ENCODE measurements around the gene SMIM1. TPM values are rescaled to one million over a fixed set of nuclear protein-coding genes. Genes with fewer than 3 reads are reported as not detected.

The SMIM1 gene
- total and polyA plus RNA-seq, 2 experiments from 2014 or later: 20.9 to 25.8 TPM

DNA sequence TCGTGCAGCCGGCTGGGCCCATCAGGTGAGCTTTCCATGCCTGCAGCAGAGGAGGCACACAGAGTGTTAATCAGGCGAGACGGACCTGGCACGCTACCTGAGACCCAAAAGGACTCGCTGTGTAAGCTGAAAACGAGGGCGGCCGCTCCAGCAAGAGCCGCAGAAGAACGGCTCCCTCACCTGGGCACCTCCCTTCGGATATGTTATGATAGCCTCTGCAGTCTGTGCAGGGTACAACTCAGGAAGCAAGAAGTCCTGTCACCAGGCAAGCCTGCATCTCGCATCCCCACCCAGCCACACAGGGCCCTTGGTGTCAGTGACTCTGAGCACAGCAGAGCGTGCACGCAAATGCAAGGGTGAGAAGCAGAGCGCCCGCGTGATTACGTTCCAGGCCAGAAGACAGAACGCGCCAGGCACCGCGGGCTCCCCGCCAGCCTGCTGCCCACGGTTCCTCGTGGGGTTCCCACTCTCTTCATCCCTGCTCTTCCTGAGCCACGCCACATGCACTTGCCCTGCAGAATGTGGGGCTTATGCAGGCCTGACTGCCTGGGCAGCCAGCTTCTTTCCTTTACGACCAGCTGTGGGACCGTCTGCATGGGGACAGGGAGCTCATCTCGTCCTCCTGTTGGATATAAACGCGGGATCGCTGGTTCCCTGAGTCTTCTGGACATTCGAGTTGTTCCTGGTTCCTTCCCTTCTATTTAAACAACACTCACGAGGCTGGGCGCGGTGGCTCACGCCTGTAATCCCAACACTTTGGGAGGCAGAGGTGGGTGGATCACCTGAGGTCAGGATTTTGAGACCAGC lies 44.0 kb downstream of the SMIM1 start:
- Histone ChIP-seq H3K4me3 (no peak overlapping the region), H3K36me3 (peaks cover 16% of the 10 kb centered on the region), H3K4me1 (ENCODE audit: low read depth) (no peaks in the 10 kb centered on the region), H3K27ac (no peak overlapping the region), H3K27me3 (no peaks in the 10 kb centered on the region), H3K9me3 (ENCODE audit: low read depth) (no peaks in the 10 kb centered on the region)
- no peak for DNase-seq (ENCODE audit: low read depth in 1 of 2, low spot score in 1 of 2)
- no peak for TF ChIP-seq CTCF (IDR thresholded peaks at IDR 0.05; ENCODE audit: low read depth, low read length)

DNA sequence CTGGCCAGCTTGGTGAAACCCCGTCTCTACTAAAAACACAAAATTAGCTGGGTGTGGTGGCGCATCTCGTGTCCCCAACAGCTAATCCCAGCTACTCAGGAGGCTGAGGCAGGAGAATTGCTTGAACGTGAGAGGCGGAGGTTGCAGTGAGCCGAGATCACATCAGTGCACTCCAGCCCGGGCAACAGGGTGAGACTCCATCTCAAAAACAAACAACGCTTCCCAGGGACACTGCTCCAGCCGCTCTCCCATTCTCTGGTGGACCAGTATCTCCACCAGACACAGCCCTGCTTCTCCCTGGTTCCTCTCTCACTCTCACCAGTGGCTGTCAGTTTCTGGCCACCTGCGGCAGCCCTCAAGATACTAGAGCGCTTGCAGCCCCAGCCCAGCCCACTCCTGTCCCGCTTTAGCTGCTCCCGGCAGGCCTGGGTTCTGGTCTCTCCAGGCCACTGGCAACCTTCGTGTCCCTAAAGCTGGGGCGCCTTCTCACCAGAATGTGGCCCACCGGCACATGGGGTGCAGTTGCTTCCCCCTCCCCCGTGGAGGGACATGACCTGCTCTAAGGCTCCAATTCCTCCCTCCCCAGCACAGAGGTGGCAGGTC lies 44.7 kb downstream of the SMIM1 start:
- Histone ChIP-seq H3K36me3 (peaks cover 16% of the 10 kb centered on the region), H3K9me3 (ENCODE audit: low read depth) (no peaks in the 10 kb centered on the region), H3K27ac (no peak overlapping the region), H3K4me1 (ENCODE audit: low read depth) (no peaks in the 10 kb centered on the region), H3K27me3 (no peaks in the 10 kb centered on the region), H3K4me3 (no peak overlapping the region)
- no peak for DNase-seq (ENCODE audit: low read depth in 1 of 2, low spot score in 1 of 2)
- no peak for TF ChIP-seq CTCF (IDR thresholded peaks at IDR 0.05; ENCODE audit: low read depth, low read length)

- Histone ChIP-seq H3K27me3 (no peaks in the 10 kb centered on the region), H3K36me3 (peaks cover 16% of the 10 kb centered on the region), H3K9me3 (ENCODE audit: low read depth) (no peaks in the 10 kb centered on the region), H3K4me3 (no peak overlapping the region), H3K27ac (no peak overlapping the region), H3K4me1 (ENCODE audit: low read depth) (no peaks in the 10 kb centered on the region)
- no peak for DNase-seq (ENCODE audit: low read depth in 1 of 2, low spot score in 1 of 2)
- no peak for TF ChIP-seq CTCF (IDR thresholded peaks at IDR 0.05; ENCODE audit: low read depth, low read length)
Measured at GRCh38 chr1:3817821-3818597, 45.5 kb downstream of the SMIM1 start.

GRCh38 chr1:3819771-3820200 lies 47.2 kb downstream of the SMIM1 start:
- H3K27me3 ChIP-seq: no peaks in the 10 kb centered on the region
- peaks cover 12% of the 10 kb centered on the region for H3K36me3 ChIP-seq
- H3K4me1 ChIP-seq (ENCODE audit: low read depth): no peaks in the 10 kb centered on the region
- TF ChIP-seq CTCF (IDR thresholded peaks at IDR 0.05; ENCODE audit: low read depth, low read length): no peak
- H3K9me3 ChIP-seq (ENCODE audit: low read depth): no peaks in the 10 kb centered on the region
- no peak for DNase-seq (ENCODE audit: low read depth in 1 of 2, low spot score in 1 of 2)
- H3K4me3 ChIP-seq: no peak overlapping the region
- no peak overlapping the region for H3K27ac ChIP-seq

GRCh38 chr1:3820316-3820715 lies 47.8 kb downstream of the SMIM1 start:
- Histone ChIP-seq H3K36me3 (peaks cover 15% of the 10 kb centered on the region), H3K4me3 (no peak overlapping the region), H3K27me3 (no peaks in the 10 kb centered on the region), H3K9me3 (ENCODE audit: low read depth) (no peaks in the 10 kb centered on the region), H3K4me1 (ENCODE audit: low read depth) (no peaks in the 10 kb centered on the region), H3K27ac (no peak overlapping the region)
- TF ChIP-seq CTCF (IDR thresholded peaks at IDR 0.05; ENCODE audit: low read depth, low read length): no peak
- DNase-seq (ENCODE audit: low read depth in 1 of 2, low spot score in 1 of 2): no peak

All from cardiac muscle cell (in vitro differentiated cells and primary cell).